ENCODE measurements around the gene MYO5A.

DNA sequence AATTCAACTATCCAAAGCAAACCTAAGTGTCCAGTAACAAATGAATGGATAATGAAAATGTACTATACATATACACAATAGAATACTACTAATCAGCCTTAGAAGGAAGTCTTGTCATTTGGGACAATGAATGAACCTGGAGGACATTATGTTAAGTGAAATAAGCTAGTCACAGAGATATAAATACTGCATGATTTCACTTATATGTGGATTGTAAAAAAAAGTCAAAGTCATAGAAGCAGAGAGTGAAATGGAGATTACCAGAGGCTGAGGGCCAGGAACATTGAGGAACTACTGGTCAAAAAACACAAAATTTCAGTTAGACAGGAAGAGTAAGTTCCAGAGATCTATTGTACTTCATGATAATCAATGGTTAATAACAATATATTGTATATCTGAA lies 33.6 kb downstream of the MYO5A start:
- TF ChIP-seq, protein P1, sequence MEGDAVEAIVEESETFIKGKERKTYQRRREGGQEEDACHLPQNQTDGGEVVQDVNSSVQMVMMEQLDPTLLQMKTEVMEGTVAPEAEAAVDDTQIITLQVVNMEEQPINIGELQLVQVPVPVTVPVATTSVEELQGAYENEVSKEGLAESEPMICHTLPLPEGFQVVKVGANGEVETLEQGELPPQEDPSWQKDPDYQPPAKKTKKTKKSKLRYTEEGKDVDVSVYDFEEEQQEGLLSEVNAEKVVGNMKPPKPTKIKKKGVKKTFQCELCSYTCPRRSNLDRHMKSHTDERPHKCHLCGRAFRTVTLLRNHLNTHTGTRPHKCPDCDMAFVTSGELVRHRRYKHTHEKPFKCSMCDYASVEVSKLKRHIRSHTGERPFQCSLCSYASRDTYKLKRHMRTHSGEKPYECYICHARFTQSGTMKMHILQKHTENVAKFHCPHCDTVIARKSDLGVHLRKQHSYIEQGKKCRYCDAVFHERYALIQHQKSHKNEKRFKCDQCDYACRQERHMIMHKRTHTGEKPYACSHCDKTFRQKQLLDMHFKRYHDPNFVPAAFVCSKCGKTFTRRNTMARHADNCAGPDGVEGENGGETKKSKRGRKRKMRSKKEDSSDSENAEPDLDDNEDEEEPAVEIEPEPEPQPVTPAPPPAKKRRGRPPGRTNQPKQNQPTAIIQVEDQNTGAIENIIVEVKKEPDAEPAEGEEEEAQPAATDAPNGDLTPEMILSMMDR (IDR thresholded peaks at IDR 0.05; ENCODE audit: low read length): no peak
- TF ChIP-seq EZH2 (IDR thresholded peaks at IDR 0.05; ENCODE audit: borderline replicate concordance, low read length): no peak
